WTC11 (cell line): ENCODE data around the gene ORC3. TPM values are rescaled to one million over a fixed set of nuclear protein-coding genes. Genes with fewer than 3 reads are reported as not detected.

Experiments
- ATAC-seq: fragments of 200-7000 bp; cut with Tn5 transposase; 2 replicates; pipeline ENCODE4 v1.10.0; 2021; ENCODE audit warnings: mild to moderate bottlenecking, moderate library complexity
- CTCF ChIA-PET: fragments of 300-600 bp; sonication (Branson Sonifier 250); formaldehyde crosslinking; loops from one replicate; lab custom pipeline; 2021; ENCODE audit warnings: antibody characterized with exemption; lab: Charles Lee
- POLR2A ChIA-PET: fragments of 350-600 bp; sonication (Branson Sonifier 250); formaldehyde crosslinking; loops from one replicate; lab custom pipeline; 2021; ENCODE audit warnings: antibody characterized with exemption; lab: Charles Lee
- DNase-seq: peaks from one replicate; pipeline ENCODE4 v3.0.0; 2021; ENCODE audit warnings: low spot score
- H3K27ac Mint-ChIP-seq: 2 replicates; pipeline ENCODE4 v1.8.0; 2021; ENCODE audit warnings: mixed read lengths
- H3K27me3 Mint-ChIP-seq: 2 replicates; pipeline ENCODE4 v1.8.0; 2021; ENCODE audit warnings: low read depth, mild to moderate bottlenecking, moderate library complexity, mixed read lengths
- H3K36me3 Mint-ChIP-seq: 2 replicates; pipeline ENCODE4 v1.8.0; 2021; ENCODE audit warnings: mixed read lengths
- H3K4me1 Mint-ChIP-seq: 2 replicates; pipeline ENCODE4 v1.8.0; 2022; ENCODE audit warnings: mixed read lengths
- H3K4me3 Mint-ChIP-seq: 2 replicates; pipeline ENCODE4 v1.8.0; 2021; ENCODE audit warnings: mild to moderate bottlenecking, moderate library complexity, mixed read lengths
- H3K9me3 Mint-ChIP-seq: 2 replicates; pipeline ENCODE4 v1.8.0; 2021; ENCODE audit warnings: mixed read lengths
- ATF1 ChIP-seq: sonication (generic); formaldehyde crosslinking; IDR thresholded peaks from 2 replicates; pipeline ENCODE4 v1.8.1; 2023; ENCODE audit warnings: mild to moderate bottlenecking, moderate library complexity, missing genetic modification reagents
- EMX1 ChIP-seq: fragments of 250-450 bp; sonication (Bioruptor Pico); IDR thresholded peaks from 2 replicates; pipeline ENCODE4 v1.8.0; 2021; ENCODE audit warnings: mild to moderate bottlenecking
- GTF2I ChIP-seq: fragments of 250-450 bp; sonication (Bioruptor Pico); conservative IDR thresholded peaks from 2 replicates; pipeline ENCODE4 v1.4.0; 2021; ENCODE audit warnings: mild to moderate bottlenecking
- IRF2 ChIP-seq: sonication (generic); formaldehyde crosslinking; IDR thresholded peaks from 2 replicates; pipeline ENCODE4 v1.8.0; 2022; ENCODE audit warnings: low read depth, missing genetic modification reagents, borderline replicate concordance
- MXD4 ChIP-seq: fragments of 250-450 bp; sonication (Bioruptor Pico); IDR thresholded peaks from 2 replicates; pipeline ENCODE4 v1.8.0; 2021; ENCODE audit warnings: mild to moderate bottlenecking, moderate library complexity, borderline replicate concordance
- OVOL2 ChIP-seq: fragments of 250-450 bp; sonication (Bioruptor Pico); IDR thresholded peaks from 2 replicates; pipeline ENCODE4 v1.9.0; 2021; ENCODE audit warnings: mild to moderate bottlenecking, borderline replicate concordance
- total RNA-seq: library from RNA; stranded (reverse); gene quantifications from 3 replicates; pipeline ENCODE4 v1.2.3, GENCODE V29; 2021
- TF ChIP-seq, protein P1 (sequence below): sonication (generic); formaldehyde crosslinking; IDR thresholded peaks from 2 replicates; pipeline ENCODE4 v1.8.0; 2022; ENCODE audit warnings: mild to moderate bottlenecking, missing genetic modification reagents
- TF ChIP-seq, protein P2 (sequence below): sonication (generic); formaldehyde crosslinking; IDR thresholded peaks from 2 replicates; pipeline ENCODE4 v1.8.1; 2023; ENCODE audit warnings: mild to moderate bottlenecking, missing genetic modification reagents
- TF ChIP-seq, protein P3 (sequence below): sonication (generic); formaldehyde crosslinking; IDR thresholded peaks from 2 replicates; pipeline ENCODE4 v1.8.0; 2022; ENCODE audit warnings: missing genetic modification reagents
- TF ChIP-seq, protein P4 (sequence below): sonication (generic); formaldehyde crosslinking; IDR thresholded peaks from 2 replicates; pipeline ENCODE4 v1.8.0; 2023; ENCODE audit warnings: missing genetic modification reagents, mild to moderate bottlenecking, borderline replicate concordance
- TF ChIP-seq, protein P5 (sequence below): sonication (generic); formaldehyde crosslinking; IDR thresholded peaks from 2 replicates; pipeline ENCODE4 v1.8.1; 2023; ENCODE audit warnings: mild to moderate bottlenecking, missing genetic modification reagents, moderate library complexity
- TF ChIP-seq, protein P6 (sequence below): sonication (generic); formaldehyde crosslinking; IDR thresholded peaks from 2 replicates; pipeline ENCODE4 v1.8.0; 2023; ENCODE audit warnings: missing genetic modification reagents

The ORC3 gene
- total RNA-seq, 1 experiment from 2014 or later = 50.7 TPM

DNA sequence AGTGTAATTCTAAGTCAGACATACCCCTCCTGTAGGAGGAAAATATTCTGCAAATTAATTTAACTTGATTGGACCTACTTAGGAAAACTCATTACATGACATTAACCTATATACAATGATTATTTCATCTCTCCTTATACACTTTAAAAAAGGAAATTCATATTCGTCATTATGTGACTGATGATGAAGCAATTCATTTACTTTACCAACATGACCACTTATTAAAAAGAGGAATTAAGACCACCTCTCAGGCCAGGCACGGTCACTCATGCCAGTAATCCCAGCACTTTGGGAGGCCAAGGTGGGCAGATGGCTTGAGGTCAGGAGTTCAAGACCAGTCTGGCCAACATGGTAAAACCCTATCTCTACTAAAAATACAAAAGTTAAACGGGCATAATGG is 100.5 kb downstream of the ORC3 start:
- CTCF ChIA-PET = no interaction called here
- peaks cover 87% of the 10 kb centered on the region for H3K4me1 Mint-ChIP-seq

More for the DNA sequence above, 100.5 kb downstream of the ORC3 start:
- Mint-ChIP-seq H3K9me3 (no peaks in the 10 kb centered on the region), H3K27me3 (no peaks in the 10 kb centered on the region), H3K4me3 (peak overlapping the region; percentile 16; the same call in 1 of the 2 replicates), H3K36me3 (no peaks in the 10 kb centered on the region; the same call in 1 of the 2 replicates), H3K27ac (peak overlapping the region; percentile 87)
- ATAC-seq = no peak
- POLR2A ChIA-PET = no interaction called here
- DNase-seq = no peak
- TF ChIP-seq IRF2 (CRISPR knock-in tag) = no peak
- TF ChIP-seq, protein P1, sequence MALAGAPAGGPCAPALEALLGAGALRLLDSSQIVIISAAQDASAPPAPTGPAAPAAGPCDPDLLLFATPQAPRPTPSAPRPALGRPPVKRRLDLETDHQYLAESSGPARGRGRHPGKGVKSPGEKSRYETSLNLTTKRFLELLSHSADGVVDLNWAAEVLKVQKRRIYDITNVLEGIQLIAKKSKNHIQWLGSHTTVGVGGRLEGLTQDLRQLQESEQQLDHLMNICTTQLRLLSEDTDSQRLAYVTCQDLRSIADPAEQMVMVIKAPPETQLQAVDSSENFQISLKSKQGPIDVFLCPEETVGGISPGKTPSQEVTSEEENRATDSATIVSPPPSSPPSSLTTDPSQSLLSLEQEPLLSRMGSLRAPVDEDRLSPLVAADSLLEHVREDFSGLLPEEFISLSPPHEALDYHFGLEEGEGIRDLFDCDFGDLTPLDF (CRISPR knock-in tag) = no peak
- TF ChIP-seq, protein P2, sequence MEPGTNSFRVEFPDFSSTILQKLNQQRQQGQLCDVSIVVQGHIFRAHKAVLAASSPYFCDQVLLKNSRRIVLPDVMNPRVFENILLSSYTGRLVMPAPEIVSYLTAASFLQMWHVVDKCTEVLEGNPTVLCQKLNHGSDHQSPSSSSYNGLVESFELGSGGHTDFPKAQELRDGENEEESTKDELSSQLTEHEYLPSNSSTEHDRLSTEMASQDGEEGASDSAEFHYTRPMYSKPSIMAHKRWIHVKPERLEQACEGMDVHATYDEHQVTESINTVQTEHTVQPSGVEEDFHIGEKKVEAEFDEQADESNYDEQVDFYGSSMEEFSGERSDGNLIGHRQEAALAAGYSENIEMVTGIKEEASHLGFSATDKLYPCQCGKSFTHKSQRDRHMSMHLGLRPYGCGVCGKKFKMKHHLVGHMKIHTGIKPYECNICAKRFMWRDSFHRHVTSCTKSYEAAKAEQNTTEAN (CRISPR knock-in tag) = no peak
- TF ChIP-seq, protein P3, sequence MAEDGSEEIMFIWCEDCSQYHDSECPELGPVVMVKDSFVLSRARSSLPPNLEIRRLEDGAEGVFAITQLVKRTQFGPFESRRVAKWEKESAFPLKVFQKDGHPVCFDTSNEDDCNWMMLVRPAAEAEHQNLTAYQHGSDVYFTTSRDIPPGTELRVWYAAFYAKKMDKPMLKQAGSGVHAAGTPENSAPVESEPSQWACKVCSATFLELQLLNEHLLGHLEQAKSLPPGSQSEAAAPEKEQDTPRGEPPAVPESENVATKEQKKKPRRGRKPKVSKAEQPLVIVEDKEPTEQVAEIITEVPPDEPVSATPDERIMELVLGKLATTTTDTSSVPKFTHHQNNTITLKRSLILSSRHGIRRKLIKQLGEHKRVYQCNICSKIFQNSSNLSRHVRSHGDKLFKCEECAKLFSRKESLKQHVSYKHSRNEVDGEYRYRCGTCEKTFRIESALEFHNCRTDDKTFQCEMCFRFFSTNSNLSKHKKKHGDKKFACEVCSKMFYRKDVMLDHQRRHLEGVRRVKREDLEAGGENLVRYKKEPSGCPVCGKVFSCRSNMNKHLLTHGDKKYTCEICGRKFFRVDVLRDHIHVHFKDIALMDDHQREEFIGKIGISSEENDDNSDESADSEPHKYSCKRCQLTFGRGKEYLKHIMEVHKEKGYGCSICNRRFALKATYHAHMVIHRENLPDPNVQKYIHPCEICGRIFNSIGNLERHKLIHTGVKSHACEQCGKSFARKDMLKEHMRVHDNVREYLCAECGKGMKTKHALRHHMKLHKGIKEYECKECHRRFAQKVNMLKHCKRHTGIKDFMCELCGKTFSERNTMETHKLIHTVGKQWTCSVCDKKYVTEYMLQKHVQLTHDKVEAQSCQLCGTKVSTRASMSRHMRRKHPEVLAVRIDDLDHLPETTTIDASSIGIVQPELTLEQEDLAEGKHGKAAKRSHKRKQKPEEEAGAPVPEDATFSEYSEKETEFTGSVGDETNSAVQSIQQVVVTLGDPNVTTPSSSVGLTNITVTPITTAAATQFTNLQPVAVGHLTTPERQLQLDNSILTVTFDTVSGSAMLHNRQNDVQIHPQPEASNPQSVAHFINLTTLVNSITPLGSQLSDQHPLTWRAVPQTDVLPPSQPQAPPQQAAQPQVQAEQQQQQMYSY = no peak
- TF ChIP-seq, protein P4, sequence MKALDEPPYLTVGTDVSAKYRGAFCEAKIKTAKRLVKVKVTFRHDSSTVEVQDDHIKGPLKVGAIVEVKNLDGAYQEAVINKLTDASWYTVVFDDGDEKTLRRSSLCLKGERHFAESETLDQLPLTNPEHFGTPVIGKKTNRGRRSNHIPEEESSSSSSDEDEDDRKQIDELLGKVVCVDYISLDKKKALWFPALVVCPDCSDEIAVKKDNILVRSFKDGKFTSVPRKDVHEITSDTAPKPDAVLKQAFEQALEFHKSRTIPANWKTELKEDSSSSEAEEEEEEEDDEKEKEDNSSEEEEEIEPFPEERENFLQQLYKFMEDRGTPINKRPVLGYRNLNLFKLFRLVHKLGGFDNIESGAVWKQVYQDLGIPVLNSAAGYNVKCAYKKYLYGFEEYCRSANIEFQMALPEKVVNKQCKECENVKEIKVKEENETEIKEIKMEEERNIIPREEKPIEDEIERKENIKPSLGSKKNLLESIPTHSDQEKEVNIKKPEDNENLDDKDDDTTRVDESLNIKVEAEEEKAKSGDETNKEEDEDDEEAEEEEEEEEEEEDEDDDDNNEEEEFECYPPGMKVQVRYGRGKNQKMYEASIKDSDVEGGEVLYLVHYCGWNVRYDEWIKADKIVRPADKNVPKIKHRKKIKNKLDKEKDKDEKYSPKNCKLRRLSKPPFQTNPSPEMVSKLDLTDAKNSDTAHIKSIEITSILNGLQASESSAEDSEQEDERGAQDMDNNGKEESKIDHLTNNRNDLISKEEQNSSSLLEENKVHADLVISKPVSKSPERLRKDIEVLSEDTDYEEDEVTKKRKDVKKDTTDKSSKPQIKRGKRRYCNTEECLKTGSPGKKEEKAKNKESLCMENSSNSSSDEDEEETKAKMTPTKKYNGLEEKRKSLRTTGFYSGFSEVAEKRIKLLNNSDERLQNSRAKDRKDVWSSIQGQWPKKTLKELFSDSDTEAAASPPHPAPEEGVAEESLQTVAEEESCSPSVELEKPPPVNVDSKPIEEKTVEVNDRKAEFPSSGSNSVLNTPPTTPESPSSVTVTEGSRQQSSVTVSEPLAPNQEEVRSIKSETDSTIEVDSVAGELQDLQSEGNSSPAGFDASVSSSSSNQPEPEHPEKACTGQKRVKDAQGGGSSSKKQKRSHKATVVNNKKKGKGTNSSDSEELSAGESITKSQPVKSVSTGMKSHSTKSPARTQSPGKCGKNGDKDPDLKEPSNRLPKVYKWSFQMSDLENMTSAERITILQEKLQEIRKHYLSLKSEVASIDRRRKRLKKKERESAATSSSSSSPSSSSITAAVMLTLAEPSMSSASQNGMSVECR (CRISPR knock-in tag) = no peak
- TF ChIP-seq, protein P5, sequence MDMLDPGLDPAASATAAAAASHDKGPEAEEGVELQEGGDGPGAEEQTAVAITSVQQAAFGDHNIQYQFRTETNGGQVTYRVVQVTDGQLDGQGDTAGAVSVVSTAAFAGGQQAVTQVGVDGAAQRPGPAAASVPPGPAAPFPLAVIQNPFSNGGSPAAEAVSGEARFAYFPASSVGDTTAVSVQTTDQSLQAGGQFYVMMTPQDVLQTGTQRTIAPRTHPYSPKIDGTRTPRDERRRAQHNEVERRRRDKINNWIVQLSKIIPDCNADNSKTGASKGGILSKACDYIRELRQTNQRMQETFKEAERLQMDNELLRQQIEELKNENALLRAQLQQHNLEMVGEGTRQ (CRISPR knock-in tag) = no peak
- TF ChIP-seq, protein P6, sequence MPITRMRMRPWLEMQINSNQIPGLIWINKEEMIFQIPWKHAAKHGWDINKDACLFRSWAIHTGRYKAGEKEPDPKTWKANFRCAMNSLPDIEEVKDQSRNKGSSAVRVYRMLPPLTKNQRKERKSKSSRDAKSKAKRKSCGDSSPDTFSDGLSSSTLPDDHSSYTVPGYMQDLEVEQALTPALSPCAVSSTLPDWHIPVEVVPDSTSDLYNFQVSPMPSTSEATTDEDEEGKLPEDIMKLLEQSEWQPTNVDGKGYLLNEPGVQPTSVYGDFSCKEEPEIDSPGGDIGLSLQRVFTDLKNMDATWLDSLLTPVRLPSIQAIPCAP (CRISPR knock-in tag) = no peak
- TF ChIP-seq ATF1 (CRISPR knock-in tag) = no peak
- TF ChIP-seq MXD4 (CRISPR knock-in tag) = no peak
- TF ChIP-seq GTF2I (CRISPR knock-in tag) = no peak
- no peak for TF ChIP-seq EMX1 (CRISPR knock-in tag)
- TF ChIP-seq OVOL2 = no peak
